Neural progenitor cell (in vitro differentiated cells): ENCODE results near the gene CNOT11. TPM values are rescaled to one million over a fixed set of nuclear protein-coding genes. Genes with fewer than 3 reads are reported as not detected.

Source experiments
- DNase-seq: peaks from one replicate; pipeline ENCODE4 v3.0.0-alpha.2; 2016; ENCODE audit warnings: low spot score
- H2AFZ ChIP-seq: fragments of 200-600 bp; sonication (generic); replicated peaks from 2 replicates; pipeline ENCODE4 v1.6.1; 2016; ENCODE audit warnings: antibody characterized with exemption
- H3F3A ChIP-seq: fragments of 200-600 bp; sonication (generic); 2 replicates; pipeline ENCODE4 v1.6.1; 2016; ENCODE audit warnings: antibody characterized with exemption, low read depth
- H3K27ac ChIP-seq: fragments of 200-600 bp; sonication (generic); 2 replicates; pipeline ENCODE4 v1.5.1; 2016; ENCODE audit warnings: mild to moderate bottlenecking
- H3K27me3 ChIP-seq: fragments of 200-600 bp; sonication (generic); 2 replicates; pipeline ENCODE4 v1.6.1; 2016; ENCODE audit warnings: mild to moderate bottlenecking, moderate library complexity
- H3K36me3 ChIP-seq: fragments of 200-600 bp; sonication (generic); 2 replicates; pipeline ENCODE4 v1.5.1; 2016
- H3K4me1 ChIP-seq: fragments of 200-600 bp; sonication (generic); 2 replicates; pipeline ENCODE4 v1.6.1; 2016; ENCODE audit warnings: mixed run types
- H3K4me2 ChIP-seq: fragments of 200-600 bp; sonication (generic); 2 replicates; pipeline ENCODE4 v1.6.1; 2016
- H3K4me3 ChIP-seq: fragments of 200-600 bp; sonication (generic); 2 replicates; pipeline ENCODE4 v1.5.1; 2016
- H3K79me2 ChIP-seq: fragments of 200-600 bp; sonication (generic); 2 replicates; pipeline ENCODE4 v1.6.1; 2016; ENCODE audit warnings: low read depth
- H3K9ac ChIP-seq: fragments of 200-600 bp; sonication (generic); 2 replicates; pipeline ENCODE4 v1.6.1; 2016
- H3K9me3 ChIP-seq: fragments of 200-600 bp; sonication (generic); 2 replicates; pipeline ENCODE4 v1.5.1; 2016; ENCODE audit warnings: low read depth
- H4K20me1 ChIP-seq: fragments of 200-600 bp; sonication (generic); 2 replicates; pipeline ENCODE4 v1.6.1; 2016; ENCODE audit warnings: low read depth
- H3K27ac Mint-ChIP-seq: 3 replicates; pipeline ENCODE4 v1.8.0; 2021; ENCODE audit warnings: mixed read lengths
- H3K27me3 Mint-ChIP-seq: 2 replicates; pipeline ENCODE4 v1.8.0; 2022; ENCODE audit warnings: low read depth, mild to moderate bottlenecking, inconsistent platforms, moderate library complexity, mixed read lengths; ENCODE audit not compliant: insufficient read depth
- H3K36me3 Mint-ChIP-seq: 3 replicates; pipeline ENCODE4 v1.8.0; 2021; ENCODE audit warnings: mixed read lengths
- H3K4me1 Mint-ChIP-seq: 3 replicates; pipeline ENCODE4 v1.8.0; 2021; ENCODE audit warnings: mixed read lengths
- H3K4me3 Mint-ChIP-seq: 3 replicates; pipeline ENCODE4 v1.8.0; 2021; ENCODE audit warnings: mild to moderate bottlenecking, moderate library complexity, mixed read lengths
- H3K9me3 Mint-ChIP-seq: 3 replicates; pipeline ENCODE4 v1.8.0; 2020; ENCODE audit warnings: mixed read lengths
- CTCF ChIP-seq: fragments of 200-600 bp; sonication (generic); IDR thresholded peaks from 2 replicates; pipeline ENCODE4 v1.5.1; 2017; ENCODE audit warnings: antibody characterized with exemption, mild to moderate bottlenecking
- EZH2 ChIP-seq: fragments of 200-600 bp; sonication (generic); IDR thresholded peaks from 2 replicates; pipeline ENCODE4 v1.6.1; 2017; ENCODE audit warnings: antibody characterized with exemption, mild to moderate bottlenecking, moderate library complexity
- EZH2phosphoT487 ChIP-seq: fragments of 200-600 bp; sonication (generic); IDR thresholded peaks from 2 replicates; pipeline ENCODE4 v1.6.1; 2017; ENCODE audit warnings: antibody characterized with exemption
- total RNA-seq: library from RNA; depleted of rRNA; stranded (reverse); fragments of >200 nt; gene quantifications from 2 replicates; pipeline ENCODE4 v1.2.3, GENCODE V29; 2015; ENCODE audit warnings: low replicate concordance

CNOT11 gene
- total RNA-seq, 1 donor from 2014 or later = 39.0 TPM

GRCh38 chr2:101281482-101281881, 28.8 kb downstream of the CNOT11 start:
- H2AFZ ChIP-seq = no peak overlapping the region

GRCh38 chr2:101282980-101283379, 30.3 kb downstream of the CNOT11 start:
- Mint-ChIP-seq H3K9me3 (no peaks in the 10 kb centered on the region), H3K36me3 (peaks cover 18% of the 10 kb centered on the region), H3K27me3 (no peaks in the 10 kb centered on the region), H3K27ac (no peak overlapping the region), H3K4me1 (no peaks in the 10 kb centered on the region), H3K4me3 (no peak overlapping the region)
- Histone ChIP-seq H3K79me2 (no peaks in the 10 kb centered on the region), H3K36me3 (peaks cover 4% of the 10 kb centered on the region), H3K27me3 (no peaks in the 10 kb centered on the region), H3K9me3 (no peaks in the 10 kb centered on the region), H3K4me3 (no peak overlapping the region), H4K20me1 (no peaks in the 10 kb centered on the region), H3K9ac (no peak overlapping the region), H3K4me2 (no peak overlapping the region), H3F3A (no peaks in the 10 kb centered on the region), H2AFZ (no peak overlapping the region), H3K27ac (no peak overlapping the region), H3K4me1 (no peaks in the 10 kb centered on the region)
- no peak for DNase-seq
- TF ChIP-seq EZH2phosphoT487 = no peak
- no peak for TF ChIP-seq CTCF
- TF ChIP-seq EZH2 = no peak

More at GRCh38 chr2:101281482-101281881, 28.8 kb downstream of the CNOT11 start:
- no peaks in the 10 kb centered on the region for H3K4me1 ChIP-seq
- TF ChIP-seq CTCF (no peak), EZH2phosphoT487 (no peak), EZH2 (no peak)
- DNase-seq = no peak
- peaks cover 4% of the 10 kb centered on the region for H3K36me3 ChIP-seq
- no peaks in the 10 kb centered on the region for H3F3A ChIP-seq
- Mint-ChIP-seq H3K36me3 (peaks cover 21% of the 10 kb centered on the region), H3K27ac (no peak overlapping the region), H3K9me3 (no peaks in the 10 kb centered on the region), H3K4me1 (no peaks in the 10 kb centered on the region), H3K4me3 (no peak overlapping the region), H3K27me3 (no peaks in the 10 kb centered on the region)
- H4K20me1 ChIP-seq = no peaks in the 10 kb centered on the region
- no peak overlapping the region for H3K4me3 ChIP-seq
- H3K27ac ChIP-seq = no peak overlapping the region
- no peak overlapping the region for H3K9ac ChIP-seq
- no peaks in the 10 kb centered on the region for H3K9me3 ChIP-seq
- no peak overlapping the region for H3K4me2 ChIP-seq
- no peaks in the 10 kb centered on the region for H3K27me3 ChIP-seq
- no peaks in the 10 kb centered on the region for H3K79me2 ChIP-seq

GRCh38 chr2:101286684-101287083, 34.0 kb downstream of the CNOT11 start:
- Mint-ChIP-seq H3K4me3 (no peak overlapping the region), H3K27ac (no peak overlapping the region), H3K27me3 (no peaks in the 10 kb centered on the region), H3K9me3 (no peaks in the 10 kb centered on the region), H3K36me3 (peaks cover 11% of the 10 kb centered on the region), H3K4me1 (no peaks in the 10 kb centered on the region)
- Histone ChIP-seq H3K36me3 (peaks cover 4% of the 10 kb centered on the region), H3K9ac (no peak overlapping the region), H3K4me3 (no peak overlapping the region), H3F3A (no peaks in the 10 kb centered on the region), H3K27me3 (no peaks in the 10 kb centered on the region), H3K4me2 (no peak overlapping the region), H3K79me2 (no peaks in the 10 kb centered on the region), H3K9me3 (no peaks in the 10 kb centered on the region), H2AFZ (no peak overlapping the region), H3K27ac (no peak overlapping the region), H3K4me1 (no peaks in the 10 kb centered on the region), H4K20me1 (no peaks in the 10 kb centered on the region)
- no peak for DNase-seq
- TF ChIP-seq EZH2 = no peak
- TF ChIP-seq EZH2phosphoT487 = no peak
- no peak for TF ChIP-seq CTCF
